PFSK-1 (cell line): ENCODE measurements around the gene CEPT1.

Experiments
- FOXP2 ChIP-seq: optimal IDR thresholded peaks from 2 replicates; pipeline ENCODE3; 2011; ENCODE audit warnings: borderline replicate concordance, control low read depth, inconsistent platforms; ENCODE audit not compliant: insufficient read depth; ENCODE audit errors: extremely low read length, extremely low read depth
- POLR2AphosphoS5 ChIP-seq: IDR thresholded peaks from 2 replicates; pipeline ENCODE4 v1.6.1; 2012; ENCODE audit warnings: low read depth, mild to moderate bottlenecking, control low read depth, low read length, moderate library complexity
- SIN3A ChIP-seq: IDR thresholded peaks from 2 replicates; pipeline ENCODE4 v1.6.1; 2012; ENCODE audit warnings: mild to moderate bottlenecking, low read length, moderate library complexity, borderline replicate concordance; ENCODE audit not compliant: insufficient read depth
- TAF1 ChIP-seq: IDR thresholded peaks from 2 replicates; pipeline ENCODE4 v1.6.1; 2012; ENCODE audit warnings: low read length, control low read depth, borderline replicate concordance; ENCODE audit not compliant: insufficient read depth
- TF ChIP-seq, protein P1 (sequence below), 2 experiments: IDR thresholded peaks; 2 replicates each; pipeline versions ENCODE4 v1.6.1 to v1.8.0; 2011 to 2012; ENCODE audit warnings: low read depth in 2 of 2, low read length in 2 of 2, control low read depth in 1 of 2, inconsistent platforms in 1 of 2, mild to moderate bottlenecking in 1 of 2, moderate library complexity in 1 of 2; ENCODE audit not compliant: insufficient read depth in 1 of 2

DNA sequence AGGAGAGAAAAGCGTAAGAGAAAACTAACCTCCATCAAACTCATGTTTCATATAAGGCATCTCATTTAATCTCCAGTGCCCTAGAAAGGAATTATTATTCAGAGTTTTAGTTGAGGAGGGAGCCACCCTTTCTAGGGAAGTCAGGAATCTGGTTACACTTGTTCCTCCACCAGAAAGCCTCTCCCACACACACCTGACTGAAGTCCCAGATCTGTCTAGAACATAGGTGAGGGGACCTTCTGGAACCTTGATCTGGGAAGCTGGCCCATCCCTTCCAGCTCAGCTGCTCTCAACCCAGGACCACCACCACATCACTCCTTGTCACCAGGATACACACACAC lies 62.3 kb downstream of the CEPT1 start:
- TF ChIP-seq SIN3A (no peak), TAF1 (no peak), POLR2AphosphoS5 (no peak), FOXP2 (no peak)
- TF ChIP-seq, protein P1, sequence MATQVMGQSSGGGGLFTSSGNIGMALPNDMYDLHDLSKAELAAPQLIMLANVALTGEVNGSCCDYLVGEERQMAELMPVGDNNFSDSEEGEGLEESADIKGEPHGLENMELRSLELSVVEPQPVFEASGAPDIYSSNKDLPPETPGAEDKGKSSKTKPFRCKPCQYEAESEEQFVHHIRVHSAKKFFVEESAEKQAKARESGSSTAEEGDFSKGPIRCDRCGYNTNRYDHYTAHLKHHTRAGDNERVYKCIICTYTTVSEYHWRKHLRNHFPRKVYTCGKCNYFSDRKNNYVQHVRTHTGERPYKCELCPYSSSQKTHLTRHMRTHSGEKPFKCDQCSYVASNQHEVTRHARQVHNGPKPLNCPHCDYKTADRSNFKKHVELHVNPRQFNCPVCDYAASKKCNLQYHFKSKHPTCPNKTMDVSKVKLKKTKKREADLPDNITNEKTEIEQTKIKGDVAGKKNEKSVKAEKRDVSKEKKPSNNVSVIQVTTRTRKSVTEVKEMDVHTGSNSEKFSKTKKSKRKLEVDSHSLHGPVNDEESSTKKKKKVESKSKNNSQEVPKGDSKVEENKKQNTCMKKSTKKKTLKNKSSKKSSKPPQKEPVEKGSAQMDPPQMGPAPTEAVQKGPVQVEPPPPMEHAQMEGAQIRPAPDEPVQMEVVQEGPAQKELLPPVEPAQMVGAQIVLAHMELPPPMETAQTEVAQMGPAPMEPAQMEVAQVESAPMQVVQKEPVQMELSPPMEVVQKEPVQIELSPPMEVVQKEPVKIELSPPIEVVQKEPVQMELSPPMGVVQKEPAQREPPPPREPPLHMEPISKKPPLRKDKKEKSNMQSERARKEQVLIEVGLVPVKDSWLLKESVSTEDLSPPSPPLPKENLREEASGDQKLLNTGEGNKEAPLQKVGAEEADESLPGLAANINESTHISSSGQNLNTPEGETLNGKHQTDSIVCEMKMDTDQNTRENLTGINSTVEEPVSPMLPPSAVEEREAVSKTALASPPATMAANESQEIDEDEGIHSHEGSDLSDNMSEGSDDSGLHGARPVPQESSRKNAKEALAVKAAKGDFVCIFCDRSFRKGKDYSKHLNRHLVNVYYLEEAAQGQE (IDR thresholded peaks at IDR 0.05; ENCODE audit: insufficient read depth in 1 of 2, low read depth in 2 of 2, low read length in 2 of 2) = no peak
